ENCODE data around the gene IL34.
A peak's percentile ranks its signal among the peaks of the same experiment; 100 is the strongest.

The IL34 gene

DNA sequence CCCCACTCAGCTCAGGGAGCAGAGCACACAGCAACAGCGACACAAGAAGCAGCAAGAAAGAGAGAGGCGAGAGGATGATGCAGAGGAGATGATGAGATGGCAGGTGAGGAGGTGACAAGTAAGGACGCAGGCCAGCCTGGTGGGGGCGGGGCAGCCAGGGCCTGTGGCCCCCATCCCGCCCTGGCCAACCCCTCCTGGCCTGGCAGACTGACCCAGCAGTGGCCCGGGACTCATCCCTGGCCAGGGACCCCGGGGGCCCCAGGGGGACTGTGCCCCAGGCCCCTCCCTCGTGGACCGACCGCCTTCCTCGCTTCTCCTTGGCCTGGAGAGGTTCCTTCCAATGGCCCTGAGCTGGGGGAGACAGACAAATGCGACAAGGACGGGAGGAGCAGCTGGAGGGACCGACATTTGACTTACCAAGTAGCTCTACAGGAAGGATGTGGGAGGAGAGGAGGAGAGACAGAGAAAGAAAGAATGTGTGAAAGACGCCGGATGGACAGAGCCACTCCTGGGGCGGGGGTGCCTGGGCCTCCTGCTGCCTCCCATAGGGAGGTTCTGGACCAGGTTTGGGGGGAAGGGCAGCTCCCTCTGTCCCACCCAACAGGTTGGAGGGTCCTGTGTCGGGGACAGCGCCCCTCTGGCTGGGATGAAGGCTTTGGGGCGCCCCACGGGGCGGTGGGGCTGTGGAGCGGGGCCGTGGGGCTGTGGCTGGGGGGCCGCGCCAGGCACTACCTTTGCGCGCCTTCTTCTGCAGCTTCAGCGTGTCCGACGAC is 32.7 kb downstream of the IL34 start:
- DNase-seq, result no peak

DNA sequence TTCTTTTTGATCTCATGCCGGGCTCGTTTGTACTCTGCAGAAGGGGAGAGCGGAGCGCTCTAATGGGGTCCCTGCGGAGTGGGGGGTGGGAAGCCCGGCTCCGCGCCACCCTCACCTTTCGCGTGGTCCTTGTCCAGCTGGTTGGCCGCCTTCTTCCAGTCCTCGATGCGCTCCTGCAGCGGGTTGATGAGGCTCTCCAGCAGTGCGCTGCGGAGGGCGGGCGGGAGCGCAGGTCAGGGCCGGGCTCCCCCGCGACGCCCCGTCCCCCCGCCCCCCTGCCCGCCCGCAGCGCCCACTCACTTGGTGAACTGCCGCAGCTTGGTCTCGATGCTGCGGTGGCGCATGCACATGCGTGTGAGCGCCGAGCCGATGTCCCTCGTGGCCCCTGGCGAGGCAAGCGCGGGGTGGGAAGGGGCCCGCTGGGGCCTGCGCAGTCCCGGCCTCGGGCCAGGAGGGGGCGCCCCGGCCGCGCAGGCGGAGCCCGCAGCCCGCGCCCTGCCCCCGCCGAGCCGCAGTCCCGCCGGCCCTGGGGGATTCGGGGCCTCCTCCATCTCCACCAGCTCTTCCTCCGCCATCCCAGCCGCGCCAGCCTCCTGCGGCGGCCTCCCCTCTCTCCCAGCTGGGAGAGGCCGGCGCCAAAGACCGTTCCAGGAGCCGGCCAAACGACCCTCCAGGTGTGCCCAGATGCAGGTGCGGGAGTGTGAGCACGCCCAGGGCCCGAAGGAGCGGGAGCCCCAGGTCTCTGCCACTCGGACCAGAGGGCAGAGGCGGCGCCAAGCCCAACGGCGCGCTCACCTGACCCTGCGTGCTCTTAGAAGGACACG is 33.5 kb downstream of the IL34 start:
- DNase-seq, result no peak

DNA sequence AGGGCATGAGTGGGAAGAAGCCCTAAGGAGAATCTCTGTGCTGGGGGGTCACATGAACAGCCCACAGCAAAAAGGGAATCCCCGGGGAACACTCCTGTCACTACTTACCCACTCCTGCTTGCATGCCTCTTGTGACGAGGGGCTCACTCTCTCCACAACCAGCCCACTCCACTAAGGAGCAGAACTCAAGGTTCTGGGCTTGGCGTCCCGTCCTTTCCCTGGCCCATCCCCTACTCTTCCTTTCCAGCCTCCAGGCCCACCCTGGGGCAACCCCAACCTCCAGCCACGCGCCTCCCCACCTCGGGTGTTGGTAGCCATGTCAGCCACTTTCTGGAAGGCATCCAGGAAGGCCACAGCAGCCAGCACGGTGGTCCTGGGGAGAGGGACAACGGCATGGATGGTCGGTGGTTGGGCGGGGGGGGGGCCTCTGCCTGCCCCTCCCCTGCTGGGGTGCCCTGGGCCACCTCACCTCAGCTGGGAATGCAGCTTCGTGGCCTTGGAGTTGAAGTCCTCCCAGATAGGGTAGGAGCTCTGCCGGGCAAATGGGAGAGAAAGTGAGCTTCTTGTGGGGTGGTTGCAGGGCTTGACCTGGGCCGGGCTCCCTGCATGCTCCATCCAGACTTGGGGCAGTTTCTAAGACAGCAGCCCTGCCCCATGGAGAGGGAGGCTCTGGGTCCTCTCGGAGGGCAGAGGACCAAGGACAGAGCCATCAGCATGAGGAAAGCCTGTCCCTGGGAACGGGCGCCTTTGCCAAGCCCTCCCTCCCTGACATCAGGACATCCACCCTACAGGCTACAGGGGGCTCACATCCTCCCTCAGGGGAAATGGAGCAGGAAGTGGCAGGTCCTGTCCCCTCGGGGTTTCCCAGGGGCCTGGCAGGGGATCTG is 34.4 kb downstream of the IL34 start:
- DNase-seq, result no peak

GRCh38 chr16:70681382-70682238 is 35.3 kb downstream of the IL34 start:
- no peak for DNase-seq

- DNase-seq, result no peak
Observed at GRCh38 chr16:70682239-70683145, 36.1 kb downstream of the IL34 start.

GRCh38 chr16:70683146-70683944 is 37.0 kb downstream of the IL34 start:
- no peak for DNase-seq

- DNase-seq, result peak in 1 of 2 experiments; percentile 8
Observed at GRCh38 chr16:70684146-70685060, 38.0 kb downstream of the IL34 start.

GRCh38 chr16:70685061-70685937 is 38.9 kb downstream of the IL34 start:
- no peak for DNase-seq

- peak in 1 of 2 experiments; percentile 74 for DNase-seq
Observed at GRCh38 chr16:70685938-70686375, 39.6 kb downstream of the IL34 start, which contains the start of gene MTSS2. MTSS2 (minus strand) TSS chr16:70686053; CDS start chr16:70685791, 262 bp downstream.

DNA sequence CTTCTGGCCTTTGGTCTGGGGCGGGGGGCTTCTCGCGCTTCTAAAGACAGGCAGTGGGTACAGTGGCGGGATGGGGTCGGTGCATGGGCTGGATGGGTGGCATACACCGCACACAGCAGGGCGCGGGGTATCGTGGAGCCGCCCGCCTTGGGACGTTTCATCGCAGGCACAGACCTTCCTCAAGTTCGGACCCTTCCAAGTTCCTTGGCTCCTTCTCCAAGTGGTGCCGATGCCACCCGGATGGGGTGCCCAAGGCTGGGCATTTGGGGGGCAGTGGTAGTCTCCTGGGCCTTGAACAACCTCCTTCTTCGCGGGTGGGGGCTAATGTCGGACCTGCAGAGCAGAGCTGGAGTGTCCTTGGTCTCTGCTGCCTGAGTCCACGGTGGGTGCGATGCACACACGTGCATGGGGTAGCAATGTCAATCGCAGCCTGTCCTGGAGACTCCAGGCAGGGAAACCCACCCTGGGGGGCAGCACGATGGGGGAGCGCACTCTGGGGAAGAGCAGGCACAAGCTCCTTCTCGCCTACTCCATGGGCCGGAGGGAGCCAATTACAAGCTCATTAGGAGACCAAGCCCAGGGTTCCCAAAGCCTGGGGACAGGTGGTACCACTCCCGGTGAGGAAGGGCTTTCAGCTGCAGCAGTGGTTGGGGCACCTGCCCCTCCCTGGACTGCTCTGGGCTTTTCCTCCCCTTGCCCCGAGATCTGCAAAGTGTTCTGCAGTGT is 40.2 kb downstream of the IL34 start:
- no peak for DNase-seq

- no peak for DNase-seq
Observed at GRCh38 chr16:70687102-70687511, 40.7 kb downstream of the IL34 start.

DNA sequence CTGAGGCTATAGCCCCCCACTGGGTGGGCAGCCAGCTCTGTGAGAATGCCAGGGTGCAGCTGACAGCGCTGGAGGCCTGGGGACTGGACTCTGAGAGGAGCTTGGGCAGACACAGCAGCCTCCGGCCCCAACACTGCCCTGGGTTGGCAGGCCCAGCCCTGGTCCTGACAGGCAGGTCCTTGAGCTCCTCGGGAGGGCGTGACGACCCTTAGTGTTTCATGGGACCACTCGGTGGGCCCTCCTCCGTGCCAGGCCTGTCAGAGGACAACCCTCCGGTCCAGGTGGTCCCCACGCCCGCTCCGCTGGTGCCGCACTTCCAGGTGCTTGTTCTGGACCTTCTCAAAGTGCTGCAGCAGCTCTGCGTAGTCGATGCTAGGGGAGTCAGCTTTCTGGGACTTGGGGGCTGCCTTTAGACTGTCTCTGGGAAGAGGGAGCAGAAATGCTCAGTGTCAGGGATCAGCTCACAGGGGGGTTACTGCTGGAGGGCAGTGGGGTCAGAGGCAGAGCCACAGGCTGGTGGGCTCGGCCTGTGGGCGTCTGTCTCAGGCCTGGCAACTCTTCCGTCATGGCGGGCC is 41.4 kb downstream of the IL34 start:
- no peak for DNase-seq

DNA sequence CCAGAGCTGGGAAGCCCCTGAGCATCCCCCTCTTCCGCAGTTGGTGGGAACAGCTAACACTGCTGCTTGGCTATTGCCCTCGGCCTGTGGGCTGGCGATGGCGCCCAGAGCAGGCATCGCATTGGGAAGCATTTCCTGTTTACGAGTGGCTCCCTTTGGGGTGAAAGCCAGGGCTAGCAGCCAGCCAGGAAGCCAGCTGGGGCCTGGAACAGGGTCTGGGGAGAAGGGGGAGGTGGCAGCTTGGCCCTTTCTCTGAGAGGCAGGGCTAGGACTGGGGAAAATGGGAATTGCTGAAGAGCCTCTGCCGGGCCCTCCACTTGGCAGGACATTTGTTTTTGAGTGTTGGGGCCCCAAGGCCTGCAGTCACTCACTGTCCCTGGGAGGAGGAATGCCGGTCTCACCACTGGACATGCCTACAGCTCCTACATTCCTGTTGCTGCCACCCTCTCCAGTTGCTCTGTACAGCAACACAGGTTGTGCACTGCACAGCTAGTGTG is 41.9 kb downstream of the IL34 start:
- peak; percentile 25 to 62 for DNase-seq

GRCh38 chr16:70689035-70689969 is 42.9 kb downstream of the IL34 start:
- DNase-seq, result no peak

Data from NCI-H446 (cell line).